Measurements from ENCODE around the gene ZNF366.

Gene ZNF366

GRCh38 chr5:72541501-72542225 is 34.5 kb upstream of the ZNF366 start:
- no peaks in the 10 kb centered on the region for H4K20me1 ChIP-seq (ENCODE audit: low read depth, low read length)
- H3K9me2 ChIP-seq (replicated peaks; ENCODE audit: insufficient read depth, low read length) = no peaks in the 10 kb centered on the region
- no peaks in the 10 kb centered on the region for H3K79me2 ChIP-seq (ENCODE audit: insufficient read depth, low read length)
- H3K4me3 ChIP-seq (ENCODE audit: insufficient read depth, low read length, poor library complexity, severe bottlenecking) = no peak overlapping the region
- no peak for TF ChIP-seq CTCF (IDR thresholded peaks at IDR 0.05; ENCODE audit: insufficient read depth, low read length, poor library complexity, severe bottlenecking)
- no peak for TF ChIP-seq EZH2phosphoT487 (conservative IDR thresholded peaks at IDR 0.05; ENCODE audit: low read length)
- no peaks in the 10 kb centered on the region for H3K9me3 ChIP-seq (ENCODE audit: insufficient read depth, low read length)
- no peak overlapping the region for H3K9ac ChIP-seq (ENCODE audit: low read length)
- no peak overlapping the region for H2AFZ ChIP-seq (ENCODE audit: low read depth, low read length, severe bottlenecking)
- no peaks in the 10 kb centered on the region for H3F3A ChIP-seq (ENCODE audit: insufficient read depth)
- H3K27ac ChIP-seq (ENCODE audit: low read depth, low read length) = no peak overlapping the region
- H3K27me3 ChIP-seq (ENCODE audit: low read length) = no peaks in the 10 kb centered on the region
- no peaks in the 10 kb centered on the region for H3K36me3 ChIP-seq (ENCODE audit: low read length)
- H3K4me2 ChIP-seq (ENCODE audit: low read depth, low read length, poor library complexity, severe bottlenecking) = no peak overlapping the region

GRCh38 chr5:72540759-72541438 is 33.7 kb upstream of the ZNF366 start:
- no peaks in the 10 kb centered on the region for H3F3A ChIP-seq (ENCODE audit: insufficient read depth)
- no peak overlapping the region for H3K9ac ChIP-seq (ENCODE audit: low read length)
- H3K27me3 ChIP-seq (ENCODE audit: low read length) = no peaks in the 10 kb centered on the region
- H3K9me2 ChIP-seq (replicated peaks; ENCODE audit: insufficient read depth, low read length) = no peaks in the 10 kb centered on the region
- no peak overlapping the region for H3K4me2 ChIP-seq (ENCODE audit: low read depth, low read length, poor library complexity, severe bottlenecking)
- H3K4me3 ChIP-seq (ENCODE audit: insufficient read depth, low read length, poor library complexity, severe bottlenecking) = no peak overlapping the region
- no peaks in the 10 kb centered on the region for H3K9me3 ChIP-seq (ENCODE audit: insufficient read depth, low read length)
- no peaks in the 10 kb centered on the region for H3K36me3 ChIP-seq (ENCODE audit: low read length)
- TF ChIP-seq CTCF (IDR thresholded peaks at IDR 0.05; ENCODE audit: insufficient read depth, low read length, poor library complexity, severe bottlenecking) (no peak), EZH2phosphoT487 (conservative IDR thresholded peaks at IDR 0.05; ENCODE audit: low read length) (no peak)
- H4K20me1 ChIP-seq (ENCODE audit: low read depth, low read length) = no peaks in the 10 kb centered on the region
- H3K79me2 ChIP-seq (ENCODE audit: insufficient read depth, low read length) = no peaks in the 10 kb centered on the region
- H3K27ac ChIP-seq (ENCODE audit: low read depth, low read length) = no peak overlapping the region
- no peak overlapping the region for H2AFZ ChIP-seq (ENCODE audit: low read depth, low read length, severe bottlenecking)

GRCh38 chr5:72539726-72540125 is 32.5 kb upstream of the ZNF366 start:
- no peak overlapping the region for H3K9ac ChIP-seq (ENCODE audit: low read length)
- no peaks in the 10 kb centered on the region for H3K79me2 ChIP-seq (ENCODE audit: insufficient read depth, low read length)
- no peak overlapping the region for H3K4me3 ChIP-seq (ENCODE audit: insufficient read depth, low read length, poor library complexity, severe bottlenecking)
- H3F3A ChIP-seq (ENCODE audit: insufficient read depth) = no peaks in the 10 kb centered on the region
- no peaks in the 10 kb centered on the region for H3K36me3 ChIP-seq (ENCODE audit: low read length)
- no peak overlapping the region for H3K27ac ChIP-seq (ENCODE audit: low read depth, low read length)
- H3K4me2 ChIP-seq (ENCODE audit: low read depth, low read length, poor library complexity, severe bottlenecking) = no peak overlapping the region
- H4K20me1 ChIP-seq (ENCODE audit: low read depth, low read length) = no peaks in the 10 kb centered on the region
- H3K9me2 ChIP-seq (replicated peaks; ENCODE audit: insufficient read depth, low read length) = no peaks in the 10 kb centered on the region
- no peak overlapping the region for H2AFZ ChIP-seq (ENCODE audit: low read depth, low read length, severe bottlenecking)
- no peaks in the 10 kb centered on the region for H3K27me3 ChIP-seq (ENCODE audit: low read length)
- no peak for TF ChIP-seq CTCF (IDR thresholded peaks at IDR 0.05; ENCODE audit: insufficient read depth, low read length, poor library complexity, severe bottlenecking)
- no peaks in the 10 kb centered on the region for H3K9me3 ChIP-seq (ENCODE audit: insufficient read depth, low read length)
